K562 (cell line): Measurements from ENCODE around the gene TGFBR3L. TPM values are rescaled to one million over a fixed set of nuclear protein-coding genes. Genes with fewer than 3 reads are reported as not detected.

ENCODE experiments used
- ASH1L ChIP-seq: fragments of 450-650 bp; IDR thresholded peaks from 2 replicates; pipeline ENCODE4 v1.6.1; 2018; ENCODE audit warnings: borderline replicate concordance, mild to moderate bottlenecking, low read depth; ENCODE audit not compliant: partially characterized antibody
- CAMTA2 ChIP-seq: fragments of 250-450 bp; sonication (Bioruptor Pico); conservative IDR thresholded peaks from 2 replicates; pipeline ENCODE4 v1.5.1; 2022
- CBX2 ChIP-seq: fragments of 200-600 bp; sonication (generic); IDR thresholded peaks from one replicate; pipeline ENCODE4 v1.6.1; 2012; ENCODE audit warnings: mild to moderate bottlenecking, low read length, inconsistent platforms; ENCODE audit not compliant: insufficient read depth, poor library complexity, severe bottlenecking
- CBX8 ChIP-seq: fragments of 200-600 bp; sonication (generic); IDR thresholded peaks from 2 replicates; pipeline ENCODE4 v1.6.1; 2012; ENCODE audit warnings: borderline replicate concordance, mixed run types, low read depth, mild to moderate bottlenecking, moderate library complexity, mixed read lengths, low read length, control low read depth, inconsistent platforms; ENCODE audit not compliant: poor library complexity, severe bottlenecking; ENCODE audit errors: extremely low read depth
- CHD2 ChIP-seq: IDR thresholded peaks from 2 replicates; pipeline ENCODE4 v1.6.1; 2011; ENCODE audit warnings: low read depth, low read length
- CREB3L1 ChIP-seq: fragments of 450-650 bp; IDR thresholded peaks from 2 replicates; pipeline ENCODE4 v1.6.1; 2014; ENCODE audit warnings: low read depth, mild to moderate bottlenecking, moderate library complexity, borderline replicate concordance
- ETS2 ChIP-seq: IDR thresholded peaks from 2 replicates; pipeline ENCODE4 v1.6.1; 2016; ENCODE audit warnings: borderline replicate concordance, missing genetic modification characterization, mild to moderate bottlenecking, moderate library complexity, missing compliant biosample characterization; ENCODE audit not compliant: poor library complexity, severe bottlenecking
- GATAD2A ChIP-seq: fragments of 450-650 bp; IDR thresholded peaks from 2 replicates; pipeline ENCODE4 v1.6.1; 2017
- PREB ChIP-seq: sonication (generic); formaldehyde crosslinking; IDR thresholded peaks from 2 replicates; pipeline ENCODE4 v1.8.1; 2023; ENCODE audit warnings: mild to moderate bottlenecking, missing genetic modification reagents
- RFX7 ChIP-seq: fragments of 250-450 bp; sonication (Bioruptor Pico); IDR thresholded peaks from 2 replicates; pipeline ENCODE4 v1.5.1; 2021; ENCODE audit warnings: mild to moderate bottlenecking
- SFPQ ChIP-seq: fragments of 200-400 bp; formaldehyde crosslinking; IDR thresholded peaks from 2 replicates; pipeline ENCODE4 v1.6.1; 2017; ENCODE audit warnings: mild to moderate bottlenecking, low read depth, low read length, moderate library complexity
- SP2 ChIP-seq: IDR thresholded peaks from 2 replicates; pipeline ENCODE4 v1.6.1; 2011; ENCODE audit warnings: mild to moderate bottlenecking, low read depth, low read length, moderate library complexity; ENCODE audit not compliant: poor library complexity, severe bottlenecking; ENCODE audit errors: extremely low read depth
- U2AF1 ChIP-seq: fragments of 200-400 bp; formaldehyde crosslinking; optimal IDR thresholded peaks from 2 replicates; pipeline ENCODE3; 2017; ENCODE audit warnings: mild to moderate bottlenecking, low read depth, low read length, moderate library complexity
- ZBTB34 ChIP-seq: fragments of 250-450 bp; sonication (Bioruptor Pico); IDR thresholded peaks from 2 replicates; pipeline ENCODE4 v1.8.0; 2021; ENCODE audit warnings: mild to moderate bottlenecking, moderate library complexity
- ZNF583 ChIP-seq: fragments of 250-450 bp; sonication (Bioruptor Pico); IDR thresholded peaks from 2 replicates; pipeline ENCODE4 v1.4.0; 2020
- ZNF584 ChIP-seq: fragments of 200-800 bp; sonication (Bioruptor generic); IDR thresholded peaks from 2 replicates; pipeline ENCODE4 v1.6.1; 2016; ENCODE audit warnings: low read depth, mild to moderate bottlenecking, missing genetic modification characterization, missing compliant biosample characterization
- polyA plus RNA-seq, 8 experiments: library from polyadenylated mRNA; depleted of rRNA in 4 of 8; stranded (reverse) in 5 of 8; unstranded in 3 of 8; fragments of >200 nt; fragmentation: Nextera tagmentation in 2 of 8; fragmentation: Illumina TruSeq in 1 of 8; extraction: Ambion mirVana in 2 of 8; extraction: Trizol in 1 of 8; gene quantifications; 2 replicates each; pipeline versions ENCODE4 v1.2.1 to v1.2.3, GENCODE V29; 2011 to 2014; ENCODE audit warnings: inconsistent platforms in 1 of 8, missing spikeins in 1 of 8
- total RNA-seq, 7 experiments: library from RNA; depleted of rRNA in 6 of 7; stranded (reverse); fragments of >200 nt in 6 of 7; fragmentation: Illumina TruSeq in 2 of 7; extraction: Trizol in 2 of 7; gene quantifications; 2 replicates each; pipeline versions ENCODE4 v1.2.1 to v1.2.3, GENCODE V29; 2011 to 2021; ENCODE audit warnings: low replicate concordance in 1 of 7

The TGFBR3L gene
- total and polyA plus RNA-seq, 9 of the 15 experiments (the other 6 are each of a cell fraction or from before 2014, with no cell fraction given), result not detected

GRCh38 chr19:7925171-7925851 lies 10.7 kb downstream of the TGFBR3L start (continued):
- TF ChIP-seq SFPQ (no peak), RFX7 (CRISPR knock-in tag) (no peak), CAMTA2 (CRISPR knock-in tag) (no peak), ZNF583 (0 out of 2 replicates have a peak, but pooled peaks have one; percentile 6), ETS2 (tag) (no peak), CHD2 (no peak), ASH1L (no peak), U2AF1 (no peak), CBX8 (no peak), CREB3L1 (peak; percentile 75), ZNF584 (CRISPR knock-in tag) (no peak), CBX2 (no peak), ZBTB34 (CRISPR knock-in tag) (no peak), PREB (0 out of 2 replicates have a peak, but pooled peaks have one; percentile 71), SP2 (no peak), GATAD2A (no peak)
